Occipital lobe (tissue), 2 donors: ENCODE measurements around the gene PEDS1. TPM values are rescaled to one million over a fixed set of nuclear protein-coding genes. Genes with fewer than 3 reads are reported as not detected.
A peak's percentile ranks its signal among the peaks of the same experiment; 100 is the strongest.
"Not testable (repeated sequence)": the region's sequence is repeated elsewhere in the genome, so short reads cannot be mapped to it uniquely, and the experiment has no call there.

ENCODE experiments used
- DNase-seq: peaks from one replicate; lab custom pipeline; 2025; lab: John Stamatoyannopoulos, UW
- total RNA-seq: library from RNA; depleted of rRNA; stranded (reverse); fragments of >200 nt; gene quantifications from one replicate; pipeline ENCODE4 v1.2.3, GENCODE V29; 2014

Gene PEDS1
- total RNA-seq, 1 donor from 2014 or later = 10.0 TPM

DNA sequence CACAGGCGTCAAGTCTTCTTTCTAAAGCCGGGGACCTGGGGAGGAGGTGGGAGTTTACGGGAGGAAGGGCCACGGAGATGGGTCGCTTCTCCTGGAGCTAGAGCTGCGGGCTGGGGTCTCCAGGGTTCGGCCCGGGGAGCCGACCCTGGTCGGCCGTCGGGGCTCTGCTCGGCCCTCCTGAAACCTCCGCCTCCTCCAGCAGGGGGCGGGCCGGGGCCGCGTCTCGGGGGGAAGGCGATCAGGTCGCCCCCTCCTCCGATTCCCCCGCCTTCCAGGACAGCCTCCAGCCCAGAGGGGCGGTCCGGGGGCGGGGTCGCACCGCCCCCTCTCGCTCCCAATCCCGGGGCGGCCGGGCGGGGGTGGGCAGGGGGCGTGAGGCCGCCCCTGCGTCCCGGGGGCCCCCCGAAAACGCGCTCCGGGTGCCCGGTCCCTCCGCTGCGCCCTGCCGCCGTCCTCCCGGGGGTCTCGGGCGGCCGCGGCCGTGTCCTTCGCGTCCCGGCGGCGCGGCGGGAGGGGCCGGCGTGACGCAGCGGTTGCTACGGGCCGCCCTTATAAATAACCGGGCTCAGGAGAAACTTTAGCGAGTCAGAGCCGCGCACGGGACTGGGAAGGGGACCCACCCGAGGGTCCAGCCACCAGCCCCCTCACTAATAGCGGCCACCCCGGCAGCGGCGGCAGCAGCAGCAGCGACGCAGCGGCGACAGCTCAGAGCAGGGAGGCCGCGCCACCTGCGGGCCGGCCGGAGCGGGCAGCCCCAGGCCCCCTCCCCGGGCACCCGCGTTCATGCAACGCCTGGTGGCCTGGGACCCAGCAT, 36.9 kb upstream of the PEDS1 start, which contains the start of gene CEBPB:
Gene CEBPB (plus strand): TSS at position 580 of the 814 bp plus-strand sequence. CDS start 204 bp downstream, at position 784.
- peak; percentile 57 for DNase-seq

GRCh38 chr20:50189681-50190250, 36.2 kb upstream of the PEDS1 start:
- no peak for DNase-seq

DNA sequence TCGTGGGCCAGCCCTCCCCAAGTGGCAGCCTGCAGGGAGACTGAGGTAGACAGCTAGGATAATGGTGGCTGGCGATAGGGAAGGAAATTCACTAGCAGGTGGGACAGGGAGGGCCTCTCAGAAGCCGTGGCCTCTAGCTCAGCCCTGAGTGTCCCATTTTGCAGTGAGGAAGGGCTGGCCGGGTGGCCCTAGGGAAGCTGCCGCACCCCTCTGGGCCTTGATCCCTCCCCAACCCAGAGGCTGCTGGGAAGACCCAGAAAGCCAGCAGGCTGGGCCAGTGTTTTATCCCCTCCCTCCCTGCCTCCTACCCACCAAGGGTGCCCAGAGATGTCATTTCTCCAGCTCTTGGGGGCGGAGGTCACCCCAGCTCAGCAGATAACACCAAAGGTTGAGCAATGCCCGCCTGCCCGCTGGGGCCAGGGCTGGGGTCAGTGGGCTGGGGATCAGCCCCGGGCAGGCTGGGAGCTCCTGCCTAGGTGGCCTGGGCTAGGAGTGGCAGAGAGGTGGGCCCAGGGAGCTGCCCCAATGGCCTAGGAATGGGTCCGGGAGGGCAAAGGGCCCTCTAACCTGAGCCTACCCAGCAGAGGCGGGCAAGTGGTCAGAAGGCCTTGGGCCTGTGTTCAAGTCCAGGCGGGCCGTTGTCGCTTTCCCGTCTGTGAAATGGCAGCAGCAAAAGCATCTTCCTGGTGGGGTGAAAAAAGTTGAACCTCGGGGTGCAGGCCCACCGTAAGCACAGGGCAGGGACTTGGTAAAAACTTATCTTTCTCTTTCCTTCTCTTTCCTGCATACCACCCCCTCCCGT, 35.6 kb upstream of the PEDS1 start:
- no peak for DNase-seq

GRCh38 chr20:50188287-50188688, 34.8 kb upstream of the PEDS1 start:
- DNase-seq = no peak

DNA sequence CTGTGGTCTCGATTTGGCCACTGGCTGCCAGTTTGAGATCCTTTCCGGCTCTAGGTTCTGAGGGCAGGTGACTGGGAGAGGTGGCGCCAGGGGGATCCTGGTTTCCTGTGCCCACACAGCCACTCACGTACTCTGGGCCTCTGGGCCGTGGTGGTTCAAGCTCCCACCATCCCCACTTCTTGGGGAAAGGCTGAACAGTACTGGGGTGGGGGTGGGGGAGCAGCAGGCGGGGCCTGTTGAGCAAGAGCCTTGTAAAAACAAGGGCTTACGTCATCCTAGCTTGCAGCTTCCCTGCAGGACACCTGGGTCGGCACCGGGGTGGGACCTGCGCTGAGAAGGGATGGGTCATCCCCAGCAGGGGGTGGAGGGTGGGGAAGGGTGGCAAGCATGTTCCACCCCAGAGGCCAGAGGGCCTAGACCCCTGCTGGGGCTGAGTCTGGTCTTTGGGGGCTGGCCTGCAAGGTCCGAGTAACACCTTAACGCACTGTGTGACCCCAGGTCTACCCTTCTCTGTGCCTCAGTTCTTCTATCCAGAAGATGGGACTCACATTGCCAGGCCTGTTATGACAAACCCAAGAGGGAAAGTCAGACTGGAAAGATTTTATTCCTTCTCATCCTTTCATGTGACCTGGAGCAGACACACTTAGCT, 34.0 kb upstream of the PEDS1 start:
- DNase-seq = no peak

DNA sequence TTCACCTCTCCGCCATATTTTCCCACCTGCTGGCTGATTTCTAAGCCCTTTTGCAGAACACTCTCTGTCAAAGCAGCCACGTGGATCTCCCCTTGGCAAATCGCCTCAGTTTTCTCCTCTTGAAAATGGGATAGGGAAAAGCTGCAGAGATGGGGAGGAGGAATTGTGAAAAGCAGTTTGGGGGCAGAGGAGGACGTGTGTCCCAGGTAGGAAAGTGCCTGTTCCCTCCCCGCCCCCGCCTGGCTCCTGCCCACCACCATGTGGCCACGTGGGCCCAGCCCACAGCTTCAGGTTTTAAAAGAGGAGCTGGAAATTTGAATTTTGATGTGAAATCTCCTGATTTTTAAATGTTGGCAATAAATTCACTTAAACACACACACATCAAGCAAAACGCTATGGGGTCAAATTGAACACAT, 33.5 kb upstream of the PEDS1 start:
- DNase-seq = no peak

- peak; percentile 83 for DNase-seq
Measured at GRCh38 chr20:50186151-50186885, 32.8 kb upstream of the PEDS1 start.

DNA sequence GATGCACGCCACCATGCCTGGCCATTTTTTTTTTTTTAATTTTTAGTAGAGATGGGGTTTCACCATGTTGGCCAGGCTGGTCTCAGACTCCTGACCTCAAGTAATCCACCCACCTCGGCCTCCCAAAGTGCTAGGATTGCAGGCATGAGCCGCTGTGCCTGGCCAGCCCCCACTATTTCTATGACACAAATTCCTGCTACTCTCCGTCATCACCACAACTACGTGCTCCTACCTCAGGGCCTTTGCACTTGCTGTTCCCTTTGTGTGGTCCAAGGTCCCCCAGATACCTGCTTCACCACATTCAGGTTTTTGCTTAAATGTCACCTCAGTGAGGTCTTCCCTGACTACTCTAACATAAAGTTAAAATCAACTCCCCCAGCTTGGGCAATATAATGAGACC, 31.9 kb upstream of the PEDS1 start:
- DNase-seq = no peak

GRCh38 chr20:50182346-50182745, 28.8 kb upstream of the PEDS1 start:
- no peak for DNase-seq

- DNase-seq = no peak
Measured at GRCh38 chr20:50181344-50181743, 27.8 kb upstream of the PEDS1 start.

GRCh38 chr20:50178672-50179071, 25.1 kb upstream of the PEDS1 start:
- not testable (repeated sequence) for DNase-seq

- no peak for DNase-seq
Measured at GRCh38 chr20:50175938-50176933, 22.7 kb upstream of the PEDS1 start.

- no peak for DNase-seq
Measured at GRCh38 chr20:50174456-50174855, 20.9 kb upstream of the PEDS1 start.

DNA sequence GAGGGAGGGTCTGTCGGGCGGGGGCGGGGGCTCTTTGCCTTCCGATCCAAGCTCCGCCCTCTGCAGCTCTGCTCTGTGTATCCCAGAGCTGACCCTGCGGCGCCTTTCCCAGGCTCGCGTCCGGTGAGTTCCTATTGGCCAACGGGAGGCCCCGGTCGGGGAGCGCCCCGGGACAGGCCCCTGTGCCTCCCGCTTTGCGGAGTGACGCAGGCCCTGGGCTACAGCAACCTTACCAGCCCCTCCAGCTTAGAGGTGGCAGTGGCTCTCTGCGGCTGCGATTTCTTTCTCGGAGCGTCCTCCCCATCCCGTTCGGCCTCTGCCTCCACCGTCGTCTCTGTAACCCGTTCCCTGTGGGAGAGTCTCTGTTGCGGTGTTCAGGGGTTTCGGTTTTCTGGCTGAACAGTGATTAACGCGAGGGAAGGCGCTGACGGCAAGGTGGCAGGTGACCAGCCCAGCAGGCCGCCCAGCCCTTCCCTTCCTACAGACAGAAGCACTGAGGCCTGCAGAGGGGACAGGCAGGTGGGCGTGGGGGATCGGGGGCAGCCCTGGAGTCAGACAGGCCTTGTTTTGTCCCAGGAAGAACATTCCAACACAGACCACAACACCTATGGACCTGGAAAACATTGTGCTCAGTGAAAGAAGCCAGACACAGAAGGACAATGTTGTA, 19.0 kb upstream of the PEDS1 start:
- peak; percentile 16 for DNase-seq

GRCh38 chr20:50170549-50171220, 17.2 kb upstream of the PEDS1 start:
- no peak for DNase-seq

- DNase-seq = peak; percentile 18
Measured at GRCh38 chr20:50169329-50169823, 15.9 kb upstream of the PEDS1 start.

- DNase-seq = peak; percentile 95
Measured at GRCh38 chr20:50165684-50166554, 12.4 kb upstream of the PEDS1 start.
